Measurements from ENCODE around the gene TENM3.

TENM3 gene

DNA sequence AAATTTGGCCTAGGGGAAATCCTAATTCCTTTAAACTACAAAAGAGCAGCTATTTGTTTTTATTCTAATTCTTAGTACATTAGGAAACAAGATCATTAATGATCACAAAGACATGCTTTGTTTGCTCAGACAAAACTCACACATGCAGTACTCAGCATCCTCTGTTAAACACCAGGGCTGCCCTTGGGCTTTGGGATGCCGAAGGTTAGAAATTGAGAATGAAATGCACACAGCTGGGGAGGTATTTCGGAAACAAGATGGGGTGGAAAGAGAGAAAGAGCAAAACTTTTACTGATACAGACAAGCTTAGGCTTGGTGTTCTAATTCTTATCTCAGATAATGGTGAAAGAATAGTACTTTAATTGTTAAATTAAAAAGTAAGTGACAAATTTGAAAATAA, 451.3 kb downstream of the TENM3 start:
- TF ChIP-seq, protein P1, sequence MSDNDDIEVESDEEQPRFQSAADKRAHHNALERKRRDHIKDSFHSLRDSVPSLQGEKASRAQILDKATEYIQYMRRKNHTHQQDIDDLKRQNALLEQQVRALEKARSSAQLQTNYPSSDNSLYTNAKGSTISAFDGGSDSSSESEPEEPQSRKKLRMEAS (IDR thresholded peaks at IDR 0.05; ENCODE audit: low read depth, low read length) = no peak
- TF ChIP-seq POLR2A (IDR thresholded peaks at IDR 0.05; ENCODE audit: extremely low read depth, insufficient read length) = no peak
- TF ChIP-seq MYC (IDR thresholded peaks at IDR 0.05; ENCODE audit: low read depth, low read length) = no peak
- TF ChIP-seq, protein P2, sequence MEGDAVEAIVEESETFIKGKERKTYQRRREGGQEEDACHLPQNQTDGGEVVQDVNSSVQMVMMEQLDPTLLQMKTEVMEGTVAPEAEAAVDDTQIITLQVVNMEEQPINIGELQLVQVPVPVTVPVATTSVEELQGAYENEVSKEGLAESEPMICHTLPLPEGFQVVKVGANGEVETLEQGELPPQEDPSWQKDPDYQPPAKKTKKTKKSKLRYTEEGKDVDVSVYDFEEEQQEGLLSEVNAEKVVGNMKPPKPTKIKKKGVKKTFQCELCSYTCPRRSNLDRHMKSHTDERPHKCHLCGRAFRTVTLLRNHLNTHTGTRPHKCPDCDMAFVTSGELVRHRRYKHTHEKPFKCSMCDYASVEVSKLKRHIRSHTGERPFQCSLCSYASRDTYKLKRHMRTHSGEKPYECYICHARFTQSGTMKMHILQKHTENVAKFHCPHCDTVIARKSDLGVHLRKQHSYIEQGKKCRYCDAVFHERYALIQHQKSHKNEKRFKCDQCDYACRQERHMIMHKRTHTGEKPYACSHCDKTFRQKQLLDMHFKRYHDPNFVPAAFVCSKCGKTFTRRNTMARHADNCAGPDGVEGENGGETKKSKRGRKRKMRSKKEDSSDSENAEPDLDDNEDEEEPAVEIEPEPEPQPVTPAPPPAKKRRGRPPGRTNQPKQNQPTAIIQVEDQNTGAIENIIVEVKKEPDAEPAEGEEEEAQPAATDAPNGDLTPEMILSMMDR (IDR thresholded peaks at IDR 0.05; ENCODE audit: low read depth, low read length) = no peak

DNA sequence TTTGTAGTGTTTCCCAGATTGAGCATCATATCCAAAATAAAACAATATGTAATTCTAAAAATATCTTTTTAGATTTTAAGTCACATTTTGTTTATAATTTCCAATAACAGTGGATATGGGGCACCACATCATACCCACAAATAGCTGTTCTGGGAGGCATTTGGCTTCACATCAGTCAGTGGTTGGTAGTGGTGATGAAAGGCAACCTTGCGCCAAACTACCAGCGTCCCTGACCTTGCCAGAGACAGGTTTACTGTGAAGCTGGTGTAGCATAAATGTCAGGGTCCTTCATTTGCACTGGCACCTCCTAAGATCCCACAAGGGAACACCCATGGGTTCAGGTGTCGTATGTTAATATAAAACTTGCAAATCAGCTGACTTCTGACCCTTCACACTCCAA, 451.8 kb downstream of the TENM3 start:
- DNase-seq (ENCODE audit: low read depth) = no peak
- TF ChIP-seq, protein P1 (IDR thresholded peaks at IDR 0.05; ENCODE audit: low read depth, low read length) = no peak
- TF ChIP-seq POLR2A (IDR thresholded peaks at IDR 0.05; ENCODE audit: extremely low read depth, insufficient read length) (no peak), MYC (IDR thresholded peaks at IDR 0.05; ENCODE audit: low read depth, low read length) (no peak)
- TF ChIP-seq, protein P2 (IDR thresholded peaks at IDR 0.05; ENCODE audit: low read depth, low read length) = no peak
- no peak overlapping the region for H3K4me3 ChIP-seq (ENCODE audit: low read depth, low read length)

More for the DNA sequence above, 451.3 kb downstream of the TENM3 start:
- no peak overlapping the region for H3K4me3 ChIP-seq (ENCODE audit: low read depth, low read length)
- DNase-seq (ENCODE audit: low read depth) = no peak

DNA sequence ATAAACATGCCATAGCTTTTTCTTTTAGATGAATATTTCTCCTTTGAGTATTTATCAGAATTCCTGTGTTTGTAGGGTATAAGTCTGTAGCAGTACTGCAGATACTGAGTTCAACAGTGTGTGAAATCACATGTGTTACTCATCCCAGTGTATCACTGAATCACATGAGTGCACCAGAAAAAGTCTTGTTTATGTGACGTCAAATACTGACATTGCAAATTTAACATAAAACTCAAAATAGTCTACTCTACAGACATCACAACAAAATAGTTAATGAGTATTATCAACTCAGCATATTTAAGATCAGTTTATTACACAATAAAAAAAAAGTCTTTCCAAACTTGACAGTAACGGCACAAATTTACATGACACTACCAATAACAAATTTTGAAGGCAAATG, 452.6 kb downstream of the TENM3 start:
- DNase-seq (ENCODE audit: low read depth) = no peak
- no peak overlapping the region for H3K4me3 ChIP-seq (ENCODE audit: low read depth, low read length)
- TF ChIP-seq, protein P2 (IDR thresholded peaks at IDR 0.05; ENCODE audit: low read depth, low read length) = no peak
- TF ChIP-seq POLR2A (IDR thresholded peaks at IDR 0.05; ENCODE audit: extremely low read depth, insufficient read length) = no peak
- no peak for TF ChIP-seq MYC (IDR thresholded peaks at IDR 0.05; ENCODE audit: low read depth, low read length)
- TF ChIP-seq, protein P1 (IDR thresholded peaks at IDR 0.05; ENCODE audit: low read depth, low read length) = no peak

DNA sequence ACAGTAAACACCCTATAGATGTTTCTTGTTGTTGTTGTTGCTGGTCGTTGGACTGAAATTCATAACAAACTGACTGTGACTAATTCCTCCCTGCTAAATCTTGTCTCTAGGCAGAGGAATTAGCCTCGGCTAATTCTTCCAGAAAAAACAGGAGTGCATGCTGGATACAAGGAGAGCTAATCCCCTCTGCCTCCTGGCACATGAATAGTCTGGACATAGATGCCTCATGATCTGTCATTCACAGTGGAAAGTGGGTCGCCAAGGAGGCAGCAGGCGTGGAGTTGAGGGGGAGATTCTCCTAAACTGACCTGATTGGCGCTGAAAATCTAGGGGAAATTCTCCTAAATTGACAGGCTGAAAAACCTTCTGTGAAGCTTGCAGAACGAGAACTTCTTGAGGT, 453.9 kb downstream of the TENM3 start:
- DNase-seq (ENCODE audit: low read depth) = no peak
- TF ChIP-seq, protein P2 (IDR thresholded peaks at IDR 0.05; ENCODE audit: low read depth, low read length) = no peak
- TF ChIP-seq POLR2A (IDR thresholded peaks at IDR 0.05; ENCODE audit: extremely low read depth, insufficient read length) (no peak), MYC (IDR thresholded peaks at IDR 0.05; ENCODE audit: low read depth, low read length) (no peak)
- TF ChIP-seq, protein P1 (IDR thresholded peaks at IDR 0.05; ENCODE audit: low read depth, low read length) = no peak
- H3K4me3 ChIP-seq (ENCODE audit: low read depth, low read length) = no peak overlapping the region

DNA sequence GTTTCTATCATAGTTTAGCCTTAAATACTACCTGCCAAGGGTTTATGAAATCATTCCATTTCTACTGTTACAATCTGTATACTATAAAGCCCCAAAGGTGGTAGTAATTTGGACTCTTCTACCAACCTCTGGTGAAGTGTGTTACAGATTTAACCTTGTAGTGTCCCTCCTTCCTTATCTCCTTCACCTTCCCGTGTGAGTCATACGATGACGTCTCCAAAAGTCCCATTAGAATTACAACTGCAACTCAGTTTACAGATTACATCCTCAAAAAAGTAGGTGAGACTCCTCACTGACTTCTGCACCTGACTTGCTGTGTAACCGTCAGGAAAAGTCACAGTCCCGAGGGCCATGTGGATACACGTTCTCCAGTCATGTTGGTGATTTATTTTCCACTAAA, 455.0 kb downstream of the TENM3 start:
- TF ChIP-seq, protein P2 (IDR thresholded peaks at IDR 0.05; ENCODE audit: low read depth, low read length) = no peak
- TF ChIP-seq, protein P1 (IDR thresholded peaks at IDR 0.05; ENCODE audit: low read depth, low read length) = no peak
- TF ChIP-seq MYC (IDR thresholded peaks at IDR 0.05; ENCODE audit: low read depth, low read length) (no peak), POLR2A (IDR thresholded peaks at IDR 0.05; ENCODE audit: extremely low read depth, insufficient read length) (no peak)
- DNase-seq (ENCODE audit: low read depth) = no peak
- H3K4me3 ChIP-seq (ENCODE audit: low read depth, low read length) = no peak overlapping the region

DNA sequence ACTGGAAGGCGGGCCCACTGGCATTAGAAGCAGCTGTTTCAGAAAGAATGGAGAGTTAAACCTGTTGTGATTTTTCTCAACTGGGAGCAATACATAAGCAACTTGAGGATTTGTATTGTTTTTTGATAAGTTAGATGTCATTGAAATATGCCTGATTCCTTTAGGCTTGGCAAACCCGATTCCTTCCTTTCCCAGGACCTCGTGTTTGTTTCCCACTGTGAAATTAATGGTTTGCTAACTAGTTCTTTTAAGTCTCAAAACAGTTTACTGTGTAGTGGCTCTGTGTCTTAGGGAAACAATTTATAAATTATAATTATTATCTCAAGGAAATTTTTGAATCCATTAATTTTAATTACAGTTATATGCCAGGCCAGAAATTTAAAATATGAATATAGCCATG, 456.0 kb downstream of the TENM3 start:
- DNase-seq (ENCODE audit: low read depth) = no peak
- no peak for TF ChIP-seq MYC (IDR thresholded peaks at IDR 0.05; ENCODE audit: low read depth, low read length)
- TF ChIP-seq, protein P2 (IDR thresholded peaks at IDR 0.05; ENCODE audit: low read depth, low read length) = no peak
- no peak for TF ChIP-seq POLR2A (IDR thresholded peaks at IDR 0.05; ENCODE audit: extremely low read depth, insufficient read length)
- TF ChIP-seq, protein P1 (IDR thresholded peaks at IDR 0.05; ENCODE audit: low read depth, low read length) = no peak

More for the DNA sequence above, 456.0 kb downstream of the TENM3 start:
- H3K4me3 ChIP-seq (ENCODE audit: low read depth, low read length) = no peak overlapping the region
